ENCODE measurements around the gene TMBIM6.

TMBIM6 gene

GRCh38 chr12:49706351-49707127, 34.8 kb upstream of the TMBIM6 start (continued):
- TF ChIP-seq, protein P1, sequence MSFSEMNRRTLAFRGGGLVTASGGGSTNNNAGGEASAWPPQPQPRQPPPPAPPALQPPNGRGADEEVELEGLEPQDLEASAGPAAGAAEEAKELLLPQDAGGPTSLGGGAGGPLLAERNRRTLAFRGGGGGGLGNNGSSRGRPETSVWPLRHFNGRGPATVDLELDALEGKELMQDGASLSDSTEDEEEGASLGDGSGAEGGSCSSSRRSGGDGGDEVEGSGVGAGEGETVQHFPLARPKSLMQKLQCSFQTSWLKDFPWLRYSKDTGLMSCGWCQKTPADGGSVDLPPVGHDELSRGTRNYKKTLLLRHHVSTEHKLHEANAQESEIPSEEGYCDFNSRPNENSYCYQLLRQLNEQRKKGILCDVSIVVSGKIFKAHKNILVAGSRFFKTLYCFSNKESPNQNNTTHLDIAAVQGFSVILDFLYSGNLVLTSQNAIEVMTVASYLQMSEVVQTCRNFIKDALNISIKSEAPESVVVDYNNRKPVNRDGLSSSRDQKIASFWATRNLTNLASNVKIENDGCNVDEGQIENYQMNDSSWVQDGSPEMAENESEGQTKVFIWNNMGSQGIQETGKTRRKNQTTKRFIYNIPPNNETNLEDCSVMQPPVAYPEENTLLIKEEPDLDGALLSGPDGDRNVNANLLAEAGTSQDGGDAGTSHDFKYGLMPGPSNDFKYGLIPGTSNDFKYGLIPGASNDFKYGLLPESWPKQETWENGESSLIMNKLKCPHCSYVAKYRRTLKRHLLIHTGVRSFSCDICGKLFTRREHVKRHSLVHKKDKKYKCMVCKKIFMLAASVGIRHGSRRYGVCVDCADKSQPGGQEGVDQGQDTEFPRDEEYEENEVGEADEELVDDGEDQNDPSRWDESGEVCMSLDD (tag by site-specific recombination; IDR thresholded peaks at IDR 0.05) = no peak
- TF ChIP-seq, protein P2, sequence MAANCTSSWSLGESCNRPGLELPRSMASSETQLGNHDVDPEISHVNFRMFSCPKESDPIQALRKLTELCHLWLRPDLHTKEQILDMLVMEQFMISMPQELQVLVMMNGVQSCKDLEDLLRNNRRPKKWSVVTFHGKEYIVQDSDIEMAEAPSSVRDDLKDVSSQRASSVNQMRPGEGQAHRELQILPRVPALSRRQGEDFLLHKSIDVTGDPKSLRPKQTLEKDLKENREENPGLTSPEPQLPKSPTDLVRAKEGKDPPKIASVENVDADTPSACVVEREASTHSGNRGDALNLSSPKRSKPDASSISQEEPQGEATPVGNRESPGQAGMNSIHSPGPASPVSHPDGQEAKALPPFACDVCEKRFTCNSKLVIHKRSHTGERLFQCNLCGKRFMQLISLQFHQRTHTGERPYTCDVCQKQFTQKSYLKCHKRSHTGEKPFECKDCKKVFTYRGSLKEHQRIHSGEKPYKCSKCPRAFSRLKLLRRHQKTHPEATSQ (tag by site-specific recombination; IDR thresholded peaks at IDR 0.05) = no peak
- TF ChIP-seq, protein P3, sequence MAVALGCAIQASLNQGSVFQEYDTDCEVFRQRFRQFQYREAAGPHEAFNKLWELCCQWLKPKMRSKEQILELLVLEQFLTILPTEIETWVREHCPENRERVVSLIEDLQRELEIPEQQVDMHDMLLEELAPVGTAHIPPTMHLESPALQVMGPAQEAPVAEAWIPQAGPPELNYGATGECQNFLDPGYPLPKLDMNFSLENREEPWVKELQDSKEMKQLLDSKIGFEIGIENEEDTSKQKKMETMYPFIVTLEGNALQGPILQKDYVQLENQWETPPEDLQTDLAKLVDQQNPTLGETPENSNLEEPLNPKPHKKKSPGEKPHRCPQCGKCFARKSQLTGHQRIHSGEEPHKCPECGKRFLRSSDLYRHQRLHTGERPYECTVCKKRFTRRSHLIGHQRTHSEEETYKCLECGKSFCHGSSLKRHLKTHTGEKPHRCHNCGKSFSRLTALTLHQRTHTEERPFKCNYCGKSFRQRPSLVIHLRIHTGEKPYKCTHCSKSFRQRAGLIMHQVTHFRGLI (tag by site-specific recombination; IDR thresholded peaks at IDR 0.05) = no peak
- TF ChIP-seq RBAK (tag by site-specific recombination; IDR thresholded peaks at IDR 0.05) (no peak), ZNF561 (tag by site-specific recombination; IDR thresholded peaks at IDR 0.05; ENCODE audit: borderline replicate concordance) (no peak)

DNA sequence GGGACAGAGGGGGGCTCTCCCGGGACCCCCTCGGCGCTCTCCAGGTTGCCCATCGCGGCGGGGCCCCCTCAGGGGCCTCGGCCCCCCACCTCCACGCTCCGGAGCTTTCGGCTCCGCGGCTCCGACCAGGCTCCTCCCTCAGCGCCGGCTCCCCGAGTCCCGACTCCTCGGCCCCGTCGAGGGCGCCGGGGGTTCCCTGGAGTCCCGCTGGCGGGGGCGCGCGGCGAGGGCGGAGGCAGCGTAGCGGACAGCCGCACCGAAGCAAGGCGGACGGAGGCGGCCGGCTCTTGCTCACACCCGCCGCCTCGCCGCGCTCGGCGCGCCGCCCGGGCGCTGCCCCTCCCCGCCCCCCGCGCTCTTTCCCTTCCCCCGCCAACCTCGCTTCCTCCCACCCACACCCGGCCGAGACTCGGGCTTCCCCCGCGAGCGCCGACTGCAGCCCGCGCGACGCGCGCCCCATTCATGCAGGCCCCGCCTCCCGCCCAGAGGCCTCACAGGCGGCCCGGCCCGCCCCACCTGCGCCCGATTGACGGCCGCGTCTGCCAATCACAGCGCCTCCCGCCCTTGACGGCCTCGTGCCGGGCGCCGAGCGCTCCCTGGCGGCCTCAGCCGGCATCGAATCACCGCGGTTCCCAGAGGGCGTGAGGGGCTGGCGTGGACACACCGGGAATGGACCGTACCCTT, 34.1 kb upstream of the TMBIM6 start, which contains the start of gene FMNL3:
TSS of gene FMNL3 (minus strand) at position 278 of the 684 bp plus-strand sequence. CDS start at position 53, 225 bp downstream.
- peak within 1 kb of the TSS; percentile 89 for H3K27ac ChIP-seq (ENCODE audit: extremely low read depth, low read depth, low read length)
- H3K36me3 ChIP-seq (ENCODE audit: control insufficient read depth in 2 of 2, insufficient read depth in 1 of 2, low read length in 2 of 2) = no peaks in the 10 kb centered on the region
- ChIA-PET CTCF (interaction anchor here (0.7 to 4.0 kb wide), 12 partner anchors 8 to 75 kb away, joined by 3 to 72 read pairs (median 5); partner anchors contain the start of gene TMBIM6), POLR2A (interaction anchor here (0.6 to 2.0 kb wide), 3 partner anchors 44 to 180 kb away, joined by 3 to 5 read pairs (median 4); no protein-coding TSS in a partner anchor)
- peak within 1 kb of the TSS; percentile 65 for H3K4me3 ChIP-seq (ENCODE audit: low read depth, low read length)
- H3K4me1 ChIP-seq (ENCODE audit: control insufficient read depth, insufficient read depth, low read length) = peaks cover 5% of the 10 kb centered on the region
- no peaks in the 10 kb centered on the region for H3K9me3 ChIP-seq (ENCODE audit: control insufficient read depth, insufficient read depth, low read depth, low read length)
- TF ChIP-seq KLF9 (tag by site-specific recombination; IDR thresholded peaks at IDR 0.05; ENCODE audit: low read depth) (peak; percentile 26; the same call in 1 of the 2 replicates), KLF17 (tag by site-specific recombination; IDR thresholded peaks at IDR 0.05) (peak; percentile 51; the same call in 1 of the 2 replicates), ATF2 (tag by site-specific recombination; IDR thresholded peaks at IDR 0.05; ENCODE audit: low read depth) (no peak), ZBTB48 (tag by site-specific recombination; IDR thresholded peaks at IDR 0.05) (no peak), ZNF701 (tag by site-specific recombination; IDR thresholded peaks at IDR 0.05) (no peak), ZNF133 (tag by site-specific recombination; IDR thresholded peaks at IDR 0.05) (no peak), ZNF184 (tag by site-specific recombination; IDR thresholded peaks at IDR 0.05) (no peak), ZNF610 (tag by site-specific recombination; IDR thresholded peaks at IDR 0.05; ENCODE audit: borderline replicate concordance) (no peak), FEZF1 (tag by site-specific recombination; IDR thresholded peaks at IDR 0.05) (no peak), ZNF248 (tag by site-specific recombination; IDR thresholded peaks at IDR 0.05) (no peak), ZSCAN4 (tag by site-specific recombination; IDR thresholded peaks at IDR 0.05) (no peak), HOXA7 (CRISPR knock-in tag; IDR thresholded peaks at IDR 0.05; ENCODE audit: borderline replicate concordance) (no peak), RBAK (tag by site-specific recombination; IDR thresholded peaks at IDR 0.05) (no peak), ZNF530 (tag by site-specific recombination; IDR thresholded peaks at IDR 0.05; ENCODE audit: low read depth) (no peak), ZNF16 (tag by site-specific recombination; IDR thresholded peaks at IDR 0.05; ENCODE audit: low read depth) (no peak), ZNF416 (tag by site-specific recombination; IDR thresholded peaks at IDR 0.05) (no peak)
- TF ChIP-seq, protein P4, sequence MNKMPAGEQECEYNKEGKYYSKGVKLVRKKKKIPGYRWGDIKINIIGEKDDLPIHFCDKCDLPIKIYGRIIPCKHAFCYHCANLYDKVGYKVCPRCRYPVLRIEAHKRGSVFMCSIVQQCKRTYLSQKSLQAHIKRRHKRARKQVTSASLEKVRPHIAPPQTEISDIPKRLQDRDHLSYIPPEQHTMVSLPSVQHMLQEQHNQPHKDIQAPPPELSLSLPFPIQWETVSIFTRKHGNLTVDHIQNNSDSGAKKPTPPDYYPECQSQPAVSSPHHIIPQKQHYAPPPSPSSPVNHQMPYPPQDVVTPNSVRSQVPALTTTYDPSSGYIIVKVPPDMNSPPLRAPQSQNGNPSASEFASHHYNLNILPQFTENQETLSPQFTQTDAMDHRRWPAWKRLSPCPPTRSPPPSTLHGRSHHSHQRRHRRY (tag by site-specific recombination; IDR thresholded peaks at IDR 0.05) = no peak
